Measurements from ENCODE around the gene UTRN.

The UTRN gene

GRCh38 chr6:144315226-144315980 lies 30.3 kb downstream of the UTRN start:
- Histone ChIP-seq H3K9me3 (ENCODE audit: control insufficient read depth in 1 of 2, low read length in 2 of 2) (no peaks in the 10 kb centered on the region), H3K36me3 (ENCODE audit: control insufficient read depth in 1 of 2, insufficient read depth in 2 of 2, low read length in 2 of 2) (no peaks in the 10 kb centered on the region), H3K27me3 (ENCODE audit: low read depth, low read length) (no peaks in the 10 kb centered on the region), H3K4me1 (ENCODE audit: control insufficient read depth in 1 of 2, insufficient read depth in 2 of 2, low read length in 2 of 2) (peaks cover 4 to 18% of the 10 kb centered on the region in 2 donors), H3K27ac (ENCODE audit: low read length) (peak overlapping the region; percentile 23), H3K4me3 (ENCODE audit: low read depth in 1 of 2, low read length in 2 of 2) (no peak overlapping the region)

GRCh38 chr6:144315981-144316861 lies 31.1 kb downstream of the UTRN start:
- Histone ChIP-seq H3K4me1 (ENCODE audit: control insufficient read depth in 1 of 2, insufficient read depth in 2 of 2, low read length in 2 of 2) (peaks cover 4 to 23% of the 10 kb centered on the region in 2 donors), H3K27ac (ENCODE audit: low read length) (no peak overlapping the region), H3K27me3 (ENCODE audit: low read depth, low read length) (no peaks in the 10 kb centered on the region), H3K9me3 (ENCODE audit: control insufficient read depth in 1 of 2, low read length in 2 of 2) (no peaks in the 10 kb centered on the region), H3K4me3 (ENCODE audit: low read depth in 1 of 2, low read length in 2 of 2) (no peak overlapping the region), H3K36me3 (ENCODE audit: control insufficient read depth in 1 of 2, insufficient read depth in 2 of 2, low read length in 2 of 2) (no peaks in the 10 kb centered on the region)

- Histone ChIP-seq H3K4me3 (ENCODE audit: low read depth in 1 of 2, low read length in 2 of 2) (no peak overlapping the region), H3K36me3 (ENCODE audit: control insufficient read depth in 1 of 2, insufficient read depth in 2 of 2, low read length in 2 of 2) (no peaks in the 10 kb centered on the region), H3K27me3 (ENCODE audit: low read depth, low read length) (no peaks in the 10 kb centered on the region), H3K4me1 (ENCODE audit: control insufficient read depth in 1 of 2, insufficient read depth in 2 of 2, low read length in 2 of 2) (peaks cover 4 to 23% of the 10 kb centered on the region in 2 donors), H3K27ac (ENCODE audit: low read length) (no peak overlapping the region), H3K9me3 (ENCODE audit: control insufficient read depth in 1 of 2, low read length in 2 of 2) (no peaks in the 10 kb centered on the region)
Measured at GRCh38 chr6:144316862-144317195, 31.7 kb downstream of the UTRN start.

- H3K4me3 ChIP-seq (ENCODE audit: low read depth in 1 of 2, low read length in 2 of 2): no peak overlapping the region
- H3K27ac ChIP-seq (ENCODE audit: low read length): no peak overlapping the region
- H3K27me3 ChIP-seq (ENCODE audit: low read depth, low read length): no peaks in the 10 kb centered on the region
- no peaks in the 10 kb centered on the region for H3K36me3 ChIP-seq (ENCODE audit: control insufficient read depth in 1 of 2, insufficient read depth in 2 of 2, low read length in 2 of 2)
- peaks cover 4 to 22% of the 10 kb centered on the region in 2 donors for H3K4me1 ChIP-seq (ENCODE audit: control insufficient read depth in 1 of 2, insufficient read depth in 2 of 2, low read length in 2 of 2)
- H3K9me3 ChIP-seq (ENCODE audit: control insufficient read depth in 1 of 2, low read length in 2 of 2): no peaks in the 10 kb centered on the region
Measured at GRCh38 chr6:144317736-144318135, 32.6 kb downstream of the UTRN start.

GRCh38 chr6:144319211-144319610 lies 34.1 kb downstream of the UTRN start:
- H3K27ac ChIP-seq (ENCODE audit: low read length): no peak overlapping the region
- H3K9me3 ChIP-seq (ENCODE audit: control insufficient read depth in 1 of 2, low read length in 2 of 2): no peaks in the 10 kb centered on the region
- H3K4me3 ChIP-seq (ENCODE audit: low read depth in 1 of 2, low read length in 2 of 2): no peak overlapping the region
- H3K27me3 ChIP-seq (ENCODE audit: low read depth, low read length): no peaks in the 10 kb centered on the region
- H3K36me3 ChIP-seq (ENCODE audit: control insufficient read depth in 1 of 2, insufficient read depth in 2 of 2, low read length in 2 of 2): no peaks in the 10 kb centered on the region
- peaks cover 0 to 10% of the 10 kb centered on the region in 2 donors for H3K4me1 ChIP-seq (ENCODE audit: control insufficient read depth in 1 of 2, insufficient read depth in 2 of 2, low read length in 2 of 2)

- Histone ChIP-seq H3K27ac (ENCODE audit: low read length) (no peak overlapping the region), H3K4me1 (ENCODE audit: control insufficient read depth in 1 of 2, insufficient read depth in 2 of 2, low read length in 2 of 2) (peaks cover 0 to 5% of the 10 kb centered on the region in 2 donors), H3K4me3 (ENCODE audit: low read depth in 1 of 2, low read length in 2 of 2) (no peak overlapping the region), H3K36me3 (ENCODE audit: control insufficient read depth in 1 of 2, insufficient read depth in 2 of 2, low read length in 2 of 2) (no peaks in the 10 kb centered on the region), H3K27me3 (ENCODE audit: low read depth, low read length) (no peaks in the 10 kb centered on the region), H3K9me3 (ENCODE audit: control insufficient read depth in 1 of 2, low read length in 2 of 2) (no peaks in the 10 kb centered on the region)
Measured at GRCh38 chr6:144320741-144321140, 35.6 kb downstream of the UTRN start.

GRCh38 chr6:144321839-144322591 lies 36.9 kb downstream of the UTRN start:
- Histone ChIP-seq H3K4me1 (ENCODE audit: control insufficient read depth in 1 of 2, insufficient read depth in 2 of 2, low read length in 2 of 2) (peaks cover 0 to 5% of the 10 kb centered on the region in 2 donors), H3K36me3 (ENCODE audit: control insufficient read depth in 1 of 2, insufficient read depth in 2 of 2, low read length in 2 of 2) (no peaks in the 10 kb centered on the region)

GRCh38 chr6:144325232-144325631 lies 40.1 kb downstream of the UTRN start:
- Histone ChIP-seq H3K27me3 (ENCODE audit: low read depth, low read length) (no peaks in the 10 kb centered on the region), H3K9me3 (ENCODE audit: control insufficient read depth in 1 of 2, low read length in 2 of 2) (no peaks in the 10 kb centered on the region), H3K4me1 (ENCODE audit: control insufficient read depth in 1 of 2, insufficient read depth in 2 of 2, low read length in 2 of 2) (peaks cover 0 to 11% of the 10 kb centered on the region in 2 donors), H3K4me3 (ENCODE audit: low read depth in 1 of 2, low read length in 2 of 2) (no peak overlapping the region), H3K27ac (ENCODE audit: low read length) (no peak overlapping the region), H3K36me3 (ENCODE audit: control insufficient read depth in 1 of 2, insufficient read depth in 2 of 2, low read length in 2 of 2) (no peaks in the 10 kb centered on the region)

More at GRCh38 chr6:144321839-144322591, 36.9 kb downstream of the UTRN start:
- Histone ChIP-seq H3K9me3 (ENCODE audit: control insufficient read depth in 1 of 2, low read length in 2 of 2) (no peaks in the 10 kb centered on the region), H3K27me3 (ENCODE audit: low read depth, low read length) (no peaks in the 10 kb centered on the region), H3K27ac (ENCODE audit: low read length) (no peak overlapping the region), H3K4me3 (ENCODE audit: low read depth in 1 of 2, low read length in 2 of 2) (no peak overlapping the region)

- Histone ChIP-seq H3K27ac (ENCODE audit: low read length) (no peak overlapping the region), H3K36me3 (ENCODE audit: control insufficient read depth in 1 of 2, insufficient read depth in 2 of 2, low read length in 2 of 2) (no peaks in the 10 kb centered on the region), H3K4me3 (ENCODE audit: low read depth in 1 of 2, low read length in 2 of 2) (no peak overlapping the region), H3K27me3 (ENCODE audit: low read depth, low read length) (no peaks in the 10 kb centered on the region), H3K9me3 (ENCODE audit: control insufficient read depth in 1 of 2, low read length in 2 of 2) (no peaks in the 10 kb centered on the region), H3K4me1 (ENCODE audit: control insufficient read depth in 1 of 2, insufficient read depth in 2 of 2, low read length in 2 of 2) (peaks cover 0 to 6% of the 10 kb centered on the region in 2 donors)
Measured at GRCh38 chr6:144326393-144326792, 41.3 kb downstream of the UTRN start.

GRCh38 chr6:144327081-144327480 lies 41.9 kb downstream of the UTRN start:
- Histone ChIP-seq H3K4me3 (ENCODE audit: low read depth in 1 of 2, low read length in 2 of 2) (no peak overlapping the region), H3K36me3 (ENCODE audit: control insufficient read depth in 1 of 2, insufficient read depth in 2 of 2, low read length in 2 of 2) (no peaks in the 10 kb centered on the region), H3K27ac (ENCODE audit: low read length) (no peak overlapping the region), H3K4me1 (ENCODE audit: control insufficient read depth in 1 of 2, insufficient read depth in 2 of 2, low read length in 2 of 2) (peaks cover 0 to 6% of the 10 kb centered on the region in 2 donors), H3K9me3 (ENCODE audit: control insufficient read depth in 1 of 2, low read length in 2 of 2) (no peaks in the 10 kb centered on the region), H3K27me3 (ENCODE audit: low read depth, low read length) (no peaks in the 10 kb centered on the region)

All from muscle layer of duodenum (tissue), 2 donors.